22Rv1 (cell line): ENCODE results near the gene DCUN1D4.

Experiments used
- CTCF ChIP-seq: fragments of 450-650 bp; IDR thresholded peaks from 2 replicates; pipeline ENCODE4 v1.5.1; 2017; ENCODE audit warnings: mild to moderate bottlenecking
- ZFX ChIP-seq: fragments of 450-650 bp; IDR thresholded peaks from 2 replicates; pipeline ENCODE4 v1.6.1; 2017; ENCODE audit warnings: antibody characterized with exemption, borderline replicate concordance

- TF ChIP-seq CTCF (peak; percentile 90), ZFX (no peak)
Measured at GRCh38 chr4:51895816-51896408, 53.0 kb downstream of the DCUN1D4 start.
